ENCODE data around the gene C1QTNF7. TPM values are rescaled to one million over a fixed set of nuclear protein-coding genes. Genes with fewer than 3 reads are reported as not detected.

Gene C1QTNF7
- polyA plus RNA-seq, 1 of the 3 experiments (the other 2 are of a cell fraction) = not detected

DNA sequence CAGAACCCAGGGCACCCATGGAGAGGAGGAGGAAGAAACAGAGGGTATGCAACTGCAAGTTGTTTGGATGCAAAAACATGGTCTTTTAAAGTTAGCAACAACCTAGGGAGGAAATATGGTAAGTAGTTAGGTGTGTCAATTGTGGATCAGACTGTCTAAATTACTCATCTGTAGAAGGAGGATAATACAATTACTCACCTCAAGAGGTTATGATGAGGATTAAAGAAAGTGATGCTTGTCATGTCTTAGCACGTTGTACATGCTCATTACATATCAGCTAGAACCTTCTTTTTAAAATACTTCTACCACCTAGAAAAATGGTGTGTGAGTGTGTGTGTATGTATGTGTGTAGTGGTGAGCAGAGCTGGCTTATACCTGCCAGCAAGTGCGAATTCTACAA is 2.3 kb upstream of the C1QTNF7 start:
- ChIA-PET CTCF (interaction anchor here (1.6 to 3.1 kb wide), 2 partner anchors 29 to 31 kb away, joined by 3 to 11 read pairs; no protein-coding TSS in a partner anchor), POLR2A (no interaction called here)

DNA sequence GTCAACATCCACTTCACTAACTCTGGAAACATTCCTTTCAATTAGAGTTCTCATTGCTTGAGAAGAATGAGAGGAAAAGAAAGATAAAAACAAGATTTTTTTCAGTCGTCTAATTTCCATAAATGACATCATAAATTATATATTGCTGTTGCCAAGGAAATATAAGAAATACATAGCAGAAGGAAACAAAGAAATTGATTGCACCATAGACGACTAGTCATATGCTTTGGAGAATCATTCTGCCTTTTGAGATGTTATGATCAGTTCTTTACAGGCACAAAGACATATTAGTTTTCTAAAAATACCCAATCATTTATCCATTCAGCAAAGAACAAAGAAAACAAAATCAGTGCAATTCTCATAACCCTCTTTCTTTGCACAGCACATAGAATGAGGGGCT is 672 bp upstream of the C1QTNF7 start:
- Histone ChIP-seq H3K27ac (ENCODE audit: low read depth in 2 of 2, low read length in 1 of 2) (no peak overlapping the region), H3F3A (replicated peaks; ENCODE audit: insufficient read depth) (no peaks in the 10 kb centered on the region), H3K9me2 (no peaks in the 10 kb centered on the region), H3K27me3 (ENCODE audit: insufficient read depth) (no peaks in the 10 kb centered on the region), H2AFZ (ENCODE audit: low read depth) (no peak overlapping the region), H3K36me3 (replicated peaks in 1 of 2; ENCODE audit: control insufficient read depth in 1 of 2, insufficient read depth in 2 of 2, low read length in 1 of 2) (no peaks in the 10 kb centered on the region), H3K4me3 (ENCODE audit: low read depth in 2 of 2, low read length in 1 of 2) (no peak overlapping the region), H3K79me2 (ENCODE audit: insufficient read depth) (no peaks in the 10 kb centered on the region), H4K20me1 (ENCODE audit: insufficient read depth) (no peaks in the 10 kb centered on the region), H3K9me3 (no peaks in the 10 kb centered on the region), H3K4me1 (ENCODE audit: control insufficient read depth in 1 of 2, insufficient read depth in 2 of 2, low read depth in 1 of 2, low read length in 1 of 2) (no peaks in the 10 kb centered on the region), H3K4me2 (no peak overlapping the region), H3K9ac (no peak overlapping the region)
- POLR2A ChIA-PET = no interaction called here
- no peak for DNase-seq
- CTCF ChIA-PET = interaction anchor here (1.0 to 3.1 kb wide), 2 partner anchors 9 to 30 kb away, joined by 4 to 11 read pairs; no protein-coding TSS in a partner anchor
- WGBS (ENCODE audit: low lambda C conversion rate) = 76% methylated on average over 2 of the region's 2 CpGs
- TF ChIP-seq, protein P1, sequence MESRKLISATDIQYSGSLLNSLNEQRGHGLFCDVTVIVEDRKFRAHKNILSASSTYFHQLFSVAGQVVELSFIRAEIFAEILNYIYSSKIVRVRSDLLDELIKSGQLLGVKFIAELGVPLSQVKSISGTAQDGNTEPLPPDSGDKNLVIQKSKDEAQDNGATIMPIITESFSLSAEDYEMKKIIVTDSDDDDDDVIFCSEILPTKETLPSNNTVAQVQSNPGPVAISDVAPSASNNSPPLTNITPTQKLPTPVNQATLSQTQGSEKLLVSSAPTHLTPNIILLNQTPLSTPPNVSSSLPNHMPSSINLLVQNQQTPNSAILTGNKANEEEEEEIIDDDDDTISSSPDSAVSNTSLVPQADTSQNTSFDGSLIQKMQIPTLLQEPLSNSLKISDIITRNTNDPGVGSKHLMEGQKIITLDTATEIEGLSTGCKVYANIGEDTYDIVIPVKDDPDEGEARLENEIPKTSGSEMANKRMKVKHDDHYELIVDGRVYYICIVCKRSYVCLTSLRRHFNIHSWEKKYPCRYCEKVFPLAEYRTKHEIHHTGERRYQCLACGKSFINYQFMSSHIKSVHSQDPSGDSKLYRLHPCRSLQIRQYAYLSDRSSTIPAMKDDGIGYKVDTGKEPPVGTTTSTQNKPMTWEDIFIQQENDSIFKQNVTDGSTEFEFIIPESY (IDR thresholded peaks at IDR 0.05; ENCODE audit: borderline replicate concordance, low read depth) = no peak
- TF ChIP-seq, protein P2, sequence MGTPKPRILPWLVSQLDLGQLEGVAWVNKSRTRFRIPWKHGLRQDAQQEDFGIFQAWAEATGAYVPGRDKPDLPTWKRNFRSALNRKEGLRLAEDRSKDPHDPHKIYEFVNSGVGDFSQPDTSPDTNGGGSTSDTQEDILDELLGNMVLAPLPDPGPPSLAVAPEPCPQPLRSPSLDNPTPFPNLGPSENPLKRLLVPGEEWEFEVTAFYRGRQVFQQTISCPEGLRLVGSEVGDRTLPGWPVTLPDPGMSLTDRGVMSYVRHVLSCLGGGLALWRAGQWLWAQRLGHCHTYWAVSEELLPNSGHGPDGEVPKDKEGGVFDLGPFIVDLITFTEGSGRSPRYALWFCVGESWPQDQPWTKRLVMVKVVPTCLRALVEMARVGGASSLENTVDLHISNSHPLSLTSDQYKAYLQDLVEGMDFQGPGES (IDR thresholded peaks at IDR 0.05; ENCODE audit: low read depth, low read length) = no peak
- no peak for TF ChIP-seq ELF1 (IDR thresholded peaks at IDR 0.05)
- no peak for TF ChIP-seq RFX5 (IDR thresholded peaks at IDR 0.05; ENCODE audit: low read length)
- no peak for TF ChIP-seq SIN3A (IDR thresholded peaks at IDR 0.05; ENCODE audit: borderline replicate concordance, low read depth, low read length)
- no peak for TF ChIP-seq MEF2A (IDR thresholded peaks at IDR 0.05; ENCODE audit: borderline replicate concordance, low read depth)
- no peak for TF ChIP-seq GATA2 (CRISPR knock-in tag; IDR thresholded peaks at IDR 0.05)
- no peak for TF ChIP-seq TEAD4 (IDR thresholded peaks at IDR 0.05; ENCODE audit: borderline replicate concordance, insufficient read depth)
- TF ChIP-seq RCOR1 (IDR thresholded peaks at IDR 0.05; ENCODE audit: low read length) = no peak
- TF ChIP-seq, protein P3, sequence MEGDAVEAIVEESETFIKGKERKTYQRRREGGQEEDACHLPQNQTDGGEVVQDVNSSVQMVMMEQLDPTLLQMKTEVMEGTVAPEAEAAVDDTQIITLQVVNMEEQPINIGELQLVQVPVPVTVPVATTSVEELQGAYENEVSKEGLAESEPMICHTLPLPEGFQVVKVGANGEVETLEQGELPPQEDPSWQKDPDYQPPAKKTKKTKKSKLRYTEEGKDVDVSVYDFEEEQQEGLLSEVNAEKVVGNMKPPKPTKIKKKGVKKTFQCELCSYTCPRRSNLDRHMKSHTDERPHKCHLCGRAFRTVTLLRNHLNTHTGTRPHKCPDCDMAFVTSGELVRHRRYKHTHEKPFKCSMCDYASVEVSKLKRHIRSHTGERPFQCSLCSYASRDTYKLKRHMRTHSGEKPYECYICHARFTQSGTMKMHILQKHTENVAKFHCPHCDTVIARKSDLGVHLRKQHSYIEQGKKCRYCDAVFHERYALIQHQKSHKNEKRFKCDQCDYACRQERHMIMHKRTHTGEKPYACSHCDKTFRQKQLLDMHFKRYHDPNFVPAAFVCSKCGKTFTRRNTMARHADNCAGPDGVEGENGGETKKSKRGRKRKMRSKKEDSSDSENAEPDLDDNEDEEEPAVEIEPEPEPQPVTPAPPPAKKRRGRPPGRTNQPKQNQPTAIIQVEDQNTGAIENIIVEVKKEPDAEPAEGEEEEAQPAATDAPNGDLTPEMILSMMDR (IDR thresholded peaks at IDR 0.05) = no peak
- TF ChIP-seq, protein P4, sequence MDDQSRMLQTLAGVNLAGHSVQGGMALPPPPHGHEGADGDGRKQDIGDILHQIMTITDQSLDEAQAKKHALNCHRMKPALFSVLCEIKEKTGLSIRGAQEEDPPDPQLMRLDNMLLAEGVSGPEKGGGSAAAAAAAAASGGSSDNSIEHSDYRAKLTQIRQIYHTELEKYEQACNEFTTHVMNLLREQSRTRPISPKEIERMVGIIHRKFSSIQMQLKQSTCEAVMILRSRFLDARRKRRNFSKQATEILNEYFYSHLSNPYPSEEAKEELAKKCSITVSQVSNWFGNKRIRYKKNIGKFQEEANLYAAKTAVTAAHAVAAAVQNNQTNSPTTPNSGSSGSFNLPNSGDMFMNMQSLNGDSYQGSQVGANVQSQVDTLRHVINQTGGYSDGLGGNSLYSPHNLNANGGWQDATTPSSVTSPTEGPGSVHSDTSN (IDR thresholded peaks at IDR 0.05) = no peak
- TF ChIP-seq, protein P5, sequence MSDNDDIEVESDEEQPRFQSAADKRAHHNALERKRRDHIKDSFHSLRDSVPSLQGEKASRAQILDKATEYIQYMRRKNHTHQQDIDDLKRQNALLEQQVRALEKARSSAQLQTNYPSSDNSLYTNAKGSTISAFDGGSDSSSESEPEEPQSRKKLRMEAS (IDR thresholded peaks at IDR 0.05; ENCODE audit: low read depth) = no peak
- TF ChIP-seq, protein P6, sequence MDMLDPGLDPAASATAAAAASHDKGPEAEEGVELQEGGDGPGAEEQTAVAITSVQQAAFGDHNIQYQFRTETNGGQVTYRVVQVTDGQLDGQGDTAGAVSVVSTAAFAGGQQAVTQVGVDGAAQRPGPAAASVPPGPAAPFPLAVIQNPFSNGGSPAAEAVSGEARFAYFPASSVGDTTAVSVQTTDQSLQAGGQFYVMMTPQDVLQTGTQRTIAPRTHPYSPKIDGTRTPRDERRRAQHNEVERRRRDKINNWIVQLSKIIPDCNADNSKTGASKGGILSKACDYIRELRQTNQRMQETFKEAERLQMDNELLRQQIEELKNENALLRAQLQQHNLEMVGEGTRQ (IDR thresholded peaks at IDR 0.05; ENCODE audit: borderline replicate concordance, low read depth, low read length) = no peak
- no peak for TF ChIP-seq NFIC (IDR thresholded peaks at IDR 0.05; ENCODE audit: borderline replicate concordance)
- TF ChIP-seq TAF1 (IDR thresholded peaks at IDR 0.05; ENCODE audit: borderline replicate concordance, low read depth, low read length) = no peak
- TF ChIP-seq NRF1 (IDR thresholded peaks at IDR 0.05; ENCODE audit: low read depth, low read length) = no peak

More for the DNA sequence above, 2.3 kb upstream of the C1QTNF7 start:
- Histone ChIP-seq H3K9me3 (no peaks in the 10 kb centered on the region), H2AFZ (ENCODE audit: low read depth) (no peak overlapping the region), H3K4me3 (ENCODE audit: low read depth in 2 of 2, low read length in 1 of 2) (no peak overlapping the region), H3K79me2 (ENCODE audit: insufficient read depth) (no peaks in the 10 kb centered on the region), H3K9me2 (no peaks in the 10 kb centered on the region), H4K20me1 (ENCODE audit: insufficient read depth) (no peaks in the 10 kb centered on the region), H3K27me3 (ENCODE audit: insufficient read depth) (no peaks in the 10 kb centered on the region), H3K4me2 (no peak overlapping the region), H3K9ac (no peak overlapping the region), H3F3A (replicated peaks; ENCODE audit: insufficient read depth) (no peaks in the 10 kb centered on the region), H3K27ac (ENCODE audit: low read depth in 2 of 2, low read length in 1 of 2) (no peak overlapping the region), H3K36me3 (replicated peaks in 1 of 2; ENCODE audit: control insufficient read depth in 1 of 2, insufficient read depth in 2 of 2, low read length in 1 of 2) (no peaks in the 10 kb centered on the region), H3K4me1 (ENCODE audit: control insufficient read depth in 1 of 2, insufficient read depth in 2 of 2, low read depth in 1 of 2, low read length in 1 of 2) (no peaks in the 10 kb centered on the region)
- no peak for DNase-seq
- WGBS (ENCODE audit: low lambda C conversion rate) = 76% methylated on average over 2 of the region's 2 CpGs
- no peak for TF ChIP-seq YY1 (IDR thresholded peaks at IDR 0.05; ENCODE audit: low read depth)
- no peak for TF ChIP-seq POLR2AphosphoS5 (IDR thresholded peaks at IDR 0.05; ENCODE audit: low read depth, low read length)
- TF ChIP-seq, protein P1 (IDR thresholded peaks at IDR 0.05; ENCODE audit: borderline replicate concordance, low read depth) = no peak

Data from SK-N-SH (cell line).